ENCODE measurements around the gene SPATA46. TPM values are rescaled to one million over a fixed set of nuclear protein-coding genes. Genes with fewer than 3 reads are reported as not detected.

SPATA46 gene
- total and polyA plus RNA-seq, 9 of the 15 experiments (the other 6 are each of a cell fraction or from before 2014, with no cell fraction given) = 0.04 to 0.11 TPM; not detected in 7

DNA sequence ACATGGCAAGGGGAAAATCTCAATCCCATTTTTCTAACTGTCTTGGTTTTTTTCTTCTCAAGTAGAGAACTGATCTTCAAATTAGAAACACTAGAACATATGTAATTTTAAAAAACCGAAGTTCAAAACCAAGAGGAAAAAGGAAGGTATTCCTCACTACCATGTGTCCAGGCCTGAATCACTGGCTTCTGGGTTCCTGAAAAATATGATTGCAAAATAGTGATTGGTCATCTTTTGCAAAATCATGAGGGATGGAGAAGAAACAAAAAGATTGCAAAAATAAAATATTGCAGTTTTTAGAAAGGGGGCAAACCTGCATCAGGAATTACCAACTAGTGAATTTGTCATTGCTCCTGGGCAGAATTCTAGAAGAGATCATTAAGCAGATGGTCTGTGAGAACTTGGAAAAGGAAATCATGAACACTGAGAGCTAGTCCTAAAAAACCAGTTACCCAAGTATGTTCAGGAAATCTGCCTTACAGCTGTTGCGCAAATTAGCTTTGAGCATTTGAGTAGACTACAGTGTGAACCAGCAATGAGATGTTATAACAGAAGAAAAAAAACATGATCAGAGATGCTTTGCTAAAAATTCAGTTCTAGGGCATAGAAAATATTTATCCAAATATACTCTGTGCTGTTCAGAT lies 49.4 kb downstream of the SPATA46 start:
- H3K79me2 ChIP-seq (ENCODE audit: control insufficient read depth, insufficient read depth, low read length) = no peaks in the 10 kb centered on the region
- WGBS (ENCODE audit: insufficient coverage, low coverage, missing lambda C conversion rate) = 25% methylated on average over 2 of the region's 2 CpGs
- no TSS peak for BruUV-seq (replicated peaks)
- no peak overlapping the region for H3K27ac ChIP-seq (ENCODE audit: extremely low read depth, low read depth, low read length)
- CTCF ChIA-PET (ENCODE audit: low intra/inter-chr PET ratio) = no interaction called here
- peaks cover 11 to 20% of the 10 kb centered on the region in 2 experiments; a peak in 3 of 5 replicates for H3K27me3 ChIP-seq (ENCODE audit: control insufficient read depth in 2 of 2, insufficient read depth in 2 of 2, low read length in 2 of 2)
- no peaks in the 10 kb centered on the region for H3K9me3 ChIP-seq (replicated peaks; ENCODE audit: control insufficient read depth, insufficient read depth, low read depth, low read length)
- no peak overlapping the region for H3K4me3 ChIP-seq
- H2AFZ ChIP-seq (ENCODE audit: low read depth, low read length) = no peak overlapping the region
- in situ Hi-C loops (cut with MboI) (no loop called here), intact Hi-C loops (cut with micrococcal nuclease) (no loop called here)
- H3K4me1 ChIP-seq (replicated peaks in 1 of 2; ENCODE audit: control insufficient read depth in 2 of 2, insufficient read depth in 2 of 2, low read length in 2 of 2) = no peaks in the 10 kb centered on the region
- H3K9me1 ChIP-seq (ENCODE audit: control insufficient read depth, insufficient read depth, low read length) = no peaks in the 10 kb centered on the region
- FAIRE-seq (no peak), DNase-seq (ENCODE audit: extremely low read depth in 1 of 4, low spot score in 3 of 4) (no peak), ATAC-seq (no peak)
- H4K20me1 ChIP-seq (replicated peaks; ENCODE audit: control insufficient read depth, insufficient read depth, low read length) = no peaks in the 10 kb centered on the region
- POLR2A ChIA-PET = interaction anchor here (0.8 kb wide), 1 partner anchor 12 kb away, joined by 3 read pairs; no protein-coding TSS in a partner anchor
- no peak overlapping the region for H3K9ac ChIP-seq (ENCODE audit: insufficient read depth in 1 of 2, low read depth in 2 of 2, low read length in 2 of 2)
- no peak overlapping the region for H3K4me2 ChIP-seq (ENCODE audit: insufficient read depth, low read length)
- no peaks in the 10 kb centered on the region for H3K36me3 ChIP-seq (ENCODE audit: control insufficient read depth, insufficient read depth, low read length)
- no peak for TF ChIP-seq NFE2 (IDR thresholded peaks at IDR 0.05; ENCODE audit: low read depth)
- no peak for TF ChIP-seq ZNF507 (tag; conservative IDR thresholded peaks at IDR 0.05)
- TF ChIP-seq AFF1 (IDR thresholded peaks at IDR 0.05; ENCODE audit: low read depth in 1 of 2, partially characterized antibody in 2 of 2) = no peak
- TF ChIP-seq PREB (CRISPR knock-in tag; IDR thresholded peaks at IDR 0.05) = no peak
- TF ChIP-seq, protein P1, sequence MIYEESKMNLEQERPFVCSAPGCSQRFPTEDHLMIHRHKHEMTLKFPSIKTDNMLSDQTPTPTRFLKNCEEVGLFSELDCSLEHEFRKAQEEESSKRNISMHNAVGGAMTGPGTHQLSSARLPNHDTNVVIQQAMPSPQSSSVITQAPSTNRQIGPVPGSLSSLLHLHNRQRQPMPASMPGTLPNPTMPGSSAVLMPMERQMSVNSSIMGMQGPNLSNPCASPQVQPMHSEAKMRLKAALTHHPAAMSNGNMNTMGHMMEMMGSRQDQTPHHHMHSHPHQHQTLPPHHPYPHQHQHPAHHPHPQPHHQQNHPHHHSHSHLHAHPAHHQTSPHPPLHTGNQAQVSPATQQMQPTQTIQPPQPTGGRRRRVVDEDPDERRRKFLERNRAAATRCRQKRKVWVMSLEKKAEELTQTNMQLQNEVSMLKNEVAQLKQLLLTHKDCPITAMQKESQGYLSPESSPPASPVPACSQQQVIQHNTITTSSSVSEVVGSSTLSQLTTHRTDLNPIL (CRISPR knock-in tag; IDR thresholded peaks at IDR 0.05) = no peak
- no peak for TF ChIP-seq MECOM (CRISPR knock-in tag; IDR thresholded peaks at IDR 0.05)
- TF ChIP-seq NFIC (IDR thresholded peaks at IDR 0.05) = no peak
- no peak for TF ChIP-seq ZSCAN32 (CRISPR knock-in tag; IDR thresholded peaks at IDR 0.05)
- TF ChIP-seq ZNF696 (CRISPR knock-in tag; conservative IDR thresholded peaks at IDR 0.05) = no peak
- TF ChIP-seq SNAPC5 (CRISPR knock-in tag; IDR thresholded peaks at IDR 0.05) = no peak
- TF ChIP-seq YY1 (IDR thresholded peaks at IDR 0.05; ENCODE audit: borderline replicate concordance in 1 of 3, control insufficient read depth in 1 of 3, extremely low read depth in 1 of 3, insufficient read depth in 3 of 3, insufficient read length in 1 of 3, insufficient replicate concordance in 2 of 3, low read depth in 1 of 3, low read length in 2 of 3) = no peak
- no peak for TF ChIP-seq SIX5 (IDR thresholded peaks at IDR 0.05; ENCODE audit: borderline replicate concordance in 1 of 2, insufficient read depth in 1 of 2, low read depth in 1 of 2, low read length in 2 of 2)
- TF ChIP-seq POLR2H (tag; IDR thresholded peaks at IDR 0.05; ENCODE audit: low read depth) = no peak
